ENCODE results near the gene PSME2.

DNA sequence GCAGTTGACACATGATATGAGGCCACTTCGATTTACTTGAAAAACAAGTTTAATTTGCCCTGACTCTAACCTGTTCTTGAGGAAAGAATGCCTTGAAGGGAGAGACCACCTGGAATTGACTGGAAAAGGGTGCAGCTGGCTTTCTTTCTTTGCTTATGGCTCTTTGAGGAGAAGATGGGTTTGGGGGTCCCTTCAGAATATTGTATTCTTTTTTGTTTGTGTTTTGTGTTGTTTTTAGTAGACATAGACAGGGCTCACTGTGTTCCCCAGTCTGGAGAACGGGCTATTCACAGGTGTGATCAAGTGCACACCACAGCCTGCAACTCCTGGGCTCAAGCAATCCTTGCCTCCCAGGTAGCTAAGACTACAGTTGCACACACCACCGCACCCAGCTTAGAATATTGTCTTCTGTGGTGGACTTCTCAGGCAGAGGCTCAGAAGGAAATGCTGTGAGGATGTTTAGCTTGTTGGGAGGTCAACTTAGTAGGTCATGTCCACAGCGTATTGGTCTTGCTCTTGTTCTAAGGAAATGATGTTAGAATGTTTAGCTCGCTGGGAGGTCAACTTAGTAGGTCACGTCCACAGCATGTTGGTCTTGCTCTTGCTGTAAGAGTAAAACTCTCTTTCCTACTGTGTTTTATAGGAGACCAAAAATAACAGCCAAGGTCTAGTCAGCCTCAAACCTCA is 30.1 kb downstream of the PSME2 start:
- TF ChIP-seq EZH2 (IDR thresholded peaks at IDR 0.05; ENCODE audit: insufficient read depth, poor library complexity, severe bottlenecking) (no peak), EZH2phosphoT487 (IDR thresholded peaks at IDR 0.05; ENCODE audit: insufficient read depth, low read depth) (no peak)

Measured in GM23248 (cell line).